OCI-LY1 (cell line): ENCODE measurements around the gene SLC24A3.

Experiments used
- CTCF ChIP-seq: fragments of 200-600 bp; sonication (generic), shearing (Covaris generic); IDR thresholded peaks from 2 replicates; pipeline ENCODE4 v1.5.1; 2017; ENCODE audit warnings: mild to moderate bottlenecking, antibody characterized with exemption, low read length, moderate library complexity, mixed read lengths
- EZH2 ChIP-seq: fragments of 200-600 bp; sonication (generic), shearing (Covaris generic); IDR thresholded peaks from 2 replicates; pipeline ENCODE4 v1.8.0; 2017; ENCODE audit warnings: borderline replicate concordance, mixed run types, mild to moderate bottlenecking, antibody characterized with exemption, low read length, moderate library complexity, mixed read lengths

DNA sequence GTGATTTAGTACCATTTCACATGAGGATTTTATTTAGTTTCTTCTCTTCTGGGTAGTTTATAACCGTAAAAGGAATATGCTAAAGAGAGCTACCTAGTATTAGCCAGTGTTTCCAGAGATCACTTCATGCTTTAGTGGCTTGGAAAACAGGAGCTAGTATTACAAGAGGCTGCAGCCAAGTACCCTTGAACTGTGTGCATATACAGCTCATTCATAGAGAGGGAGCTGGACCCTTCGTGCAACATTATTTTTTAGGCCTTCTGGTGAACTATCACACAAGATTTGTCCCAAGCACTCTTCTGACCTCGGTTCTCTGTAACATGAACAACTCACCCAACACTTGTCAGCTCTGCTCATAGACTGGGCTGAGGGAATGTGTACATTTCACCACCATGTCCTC is 470.7 kb downstream of the SLC24A3 start:
- no peak for TF ChIP-seq EZH2
- TF ChIP-seq CTCF: no peak
